GM23338 (cell line): ENCODE measurements around the gene ITPRIP. TPM values are rescaled to one million over a fixed set of nuclear protein-coding genes. Genes with fewer than 3 reads are reported as not detected.

Source experiments
- ATAC-seq: fragments of 200-7000 bp; cut with Tn5 transposase; 3 replicates; pipeline ENCODE4 v1.9.1; 2020
- DNase-seq: peaks from one replicate; pipeline ENCODE4 v3.0.0-alpha.2; 2015; ENCODE audit warnings: low spot score
- H2AFZ ChIP-seq: fragments of 200-600 bp; sonication (generic); 2 replicates; pipeline ENCODE4 v1.8.0; 2016; ENCODE audit warnings: antibody characterized with exemption, mild to moderate bottlenecking, moderate library complexity
- H3F3A ChIP-seq: fragments of 200-600 bp; sonication (generic); replicated peaks from 2 replicates; pipeline ENCODE4 v1.8.0; 2017; ENCODE audit warnings: antibody characterized with exemption, mixed run types, low read depth
- H3K27ac ChIP-seq: fragments of 200-600 bp; sonication (generic); 2 replicates; pipeline ENCODE4 v1.6.1; 2016; ENCODE audit warnings: low read depth
- H3K27me3 ChIP-seq: fragments of 200-600 bp; sonication (generic); 2 replicates; pipeline ENCODE4 v1.8.0; 2016; ENCODE audit warnings: mild to moderate bottlenecking, mixed run types, moderate library complexity; ENCODE audit not compliant: insufficient read depth
- H3K36me3 ChIP-seq: fragments of 200-600 bp; sonication (generic); 2 replicates; pipeline ENCODE4 v1.8.0; 2016; ENCODE audit warnings: mild to moderate bottlenecking; ENCODE audit not compliant: insufficient read depth
- H3K4me1 ChIP-seq: fragments of 200-600 bp; sonication (generic); 2 replicates; pipeline ENCODE4 v1.8.0; 2016; ENCODE audit warnings: mild to moderate bottlenecking, moderate library complexity; ENCODE audit not compliant: insufficient read depth
- H3K4me2 ChIP-seq: fragments of 200-600 bp; sonication (generic); 2 replicates; pipeline ENCODE4 v1.7.1; 2017; ENCODE audit warnings: mixed run types
- H3K4me3 ChIP-seq: fragments of 200-600 bp; sonication (generic); 2 replicates; pipeline ENCODE4 v1.6.1; 2016; ENCODE audit warnings: mixed run types
- H3K79me2 ChIP-seq: fragments of 200-600 bp; sonication (generic); replicated peaks from 2 replicates; pipeline ENCODE4 v1.8.0; 2017; ENCODE audit warnings: mild to moderate bottlenecking; ENCODE audit not compliant: insufficient read depth
- H3K9me2 ChIP-seq: fragments of 200-600 bp; sonication (generic); 2 replicates; pipeline ENCODE4 v1.8.0; 2017; ENCODE audit not compliant: insufficient read depth
- H4K20me1 ChIP-seq: fragments of 200-600 bp; sonication (generic); replicated peaks from 2 replicates; pipeline ENCODE4 v1.8.0; 2017; ENCODE audit warnings: mild to moderate bottlenecking; ENCODE audit not compliant: insufficient read depth
- H3K27ac Mint-ChIP-seq: 2 replicates; pipeline ENCODE4 v1.8.0; 2020; ENCODE audit warnings: inconsistent platforms, mild to moderate bottlenecking, moderate library complexity, mixed read lengths
- H3K27me3 Mint-ChIP-seq: 3 replicates; pipeline ENCODE4 v1.8.0; 2022; ENCODE audit warnings: low read depth, mild to moderate bottlenecking, moderate library complexity, mixed read lengths, inconsistent platforms; ENCODE audit not compliant: insufficient read depth, poor library complexity
- H3K36me3 Mint-ChIP-seq: 3 replicates; pipeline ENCODE4 v1.8.0; 2021; ENCODE audit warnings: low read depth, mild to moderate bottlenecking, inconsistent platforms, moderate library complexity, mixed read lengths
- H3K4me1 Mint-ChIP-seq: 3 replicates; pipeline ENCODE4 v1.8.0; 2020; ENCODE audit warnings: mild to moderate bottlenecking, inconsistent platforms, mixed read lengths
- H3K4me3 Mint-ChIP-seq: 3 replicates; pipeline ENCODE4 v1.8.0; 2021; ENCODE audit warnings: moderate library complexity, mild to moderate bottlenecking, inconsistent platforms, mixed read lengths
- H3K9me3 Mint-ChIP-seq: 3 replicates; pipeline ENCODE4 v1.8.0; 2020; ENCODE audit warnings: moderate library complexity, mild to moderate bottlenecking, inconsistent platforms, mixed read lengths
- CREB1 ChIP-seq: fragments of 250-450 bp; sonication (Bioruptor Pico); IDR thresholded peaks from 2 replicates; pipeline ENCODE4 v1.5.0; 2020; ENCODE audit warnings: low read depth, mild to moderate bottlenecking, moderate library complexity
- ETS1 ChIP-seq: IDR thresholded peaks from 2 replicates; pipeline ENCODE4 v1.6.1; 2016; ENCODE audit warnings: antibody characterized with exemption
- EZH2 ChIP-seq: fragments of 200-600 bp; sonication (generic); IDR thresholded peaks from one replicate; pipeline ENCODE4 v1.8.0; 2017; ENCODE audit warnings: antibody characterized with exemption, mild to moderate bottlenecking, low read depth; ENCODE audit not compliant: unreplicated experiment
- EZH2phosphoT487 ChIP-seq: fragments of 200-600 bp; sonication (generic); IDR thresholded peaks from one replicate; pipeline ENCODE4 v1.8.1; 2018; ENCODE audit warnings: antibody characterized with exemption; ENCODE audit not compliant: unreplicated experiment
- NANOG ChIP-seq: IDR thresholded peaks from 2 replicates; pipeline ENCODE4 v1.6.1; 2016; ENCODE audit warnings: antibody characterized with exemption, borderline replicate concordance
- POLR2AphosphoS5 ChIP-seq: IDR thresholded peaks from 2 replicates; pipeline ENCODE4 v1.6.1; 2016; ENCODE audit warnings: antibody characterized with exemption, low read depth
- STAT1 ChIP-seq: IDR thresholded peaks from one replicate; pipeline ENCODE4 v1.6.1; 2016; ENCODE audit warnings: antibody characterized with exemption; ENCODE audit not compliant: unreplicated experiment
- ZNF114 ChIP-seq: fragments of 250-450 bp; sonication (Bioruptor Pico); IDR thresholded peaks from 2 replicates; pipeline ENCODE4 v1.5.0; 2020; ENCODE audit warnings: mild to moderate bottlenecking, moderate library complexity
- ZNF331 ChIP-seq: fragments of 250-450 bp; sonication (Bioruptor Pico); IDR thresholded peaks from 2 replicates; pipeline ENCODE4 v1.5.0; 2020; ENCODE audit warnings: low read depth, mild to moderate bottlenecking, moderate library complexity
- ZNF462 ChIP-seq: fragments of 250-450 bp; sonication (Bioruptor Pico); IDR thresholded peaks from 2 replicates; pipeline ENCODE4 v1.5.0; 2020; ENCODE audit warnings: mild to moderate bottlenecking, moderate library complexity
- polyA plus RNA-seq: library from polyadenylated mRNA; unstranded; fragments of >200 nt; fragmentation: Nextera tagmentation; extraction: Ambion mirVana; gene quantifications from 2 replicates; pipeline ENCODE4 v1.2.1, GENCODE V29; 2016
- total RNA-seq: library from RNA; depleted of rRNA; stranded (reverse); fragments of >200 nt; shearing (Covaris generic); gene quantifications from 2 replicates; pipeline ENCODE4 v1.2.3, GENCODE V29; 2014
- TF ChIP-seq, protein P1 (sequence below): IDR thresholded peaks from one replicate; pipeline ENCODE4 v1.6.1; 2018; ENCODE audit warnings: antibody characterized with exemption; ENCODE audit not compliant: unreplicated experiment

The ITPRIP gene
- total and polyA plus RNA-seq, 2 experiments from 2014 or later, result 6.9 to 15.2 TPM

DNA sequence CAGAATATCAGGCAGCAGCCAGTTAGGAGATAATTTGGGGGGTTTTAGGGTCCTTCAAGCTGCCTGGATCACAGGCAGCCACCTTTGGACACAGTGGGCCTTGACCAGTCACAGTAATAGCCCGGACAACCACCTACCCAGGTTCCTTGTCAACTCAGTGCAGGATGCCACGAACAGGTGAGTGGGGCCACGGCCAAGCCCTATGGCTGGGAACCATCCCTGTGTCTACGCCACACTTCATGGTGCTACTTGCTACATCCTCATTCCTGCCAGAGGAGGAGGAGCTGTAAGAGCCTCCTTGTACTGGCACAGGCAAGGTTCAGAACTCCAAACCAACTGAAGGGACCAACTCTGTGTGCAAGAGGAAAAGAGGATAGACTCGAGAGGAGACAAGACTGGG, 19.9 kb downstream of the ITPRIP start:
- Histone ChIP-seq H2AFZ (no peak overlapping the region), H3K9me2 (no peaks in the 10 kb centered on the region), H3K27ac (no peak overlapping the region), H4K20me1 (peaks cover 23% of the 10 kb centered on the region; the same call in 1 of the 2 replicates), H3K27me3 (no peaks in the 10 kb centered on the region), H3K4me2 (no peak overlapping the region), H3F3A (no peaks in the 10 kb centered on the region), H3K79me2 (peaks cover 69% of the 10 kb centered on the region), H3K4me1 (peaks cover 54% of the 10 kb centered on the region), H3K4me3 (no peak overlapping the region), H3K36me3 (no peaks in the 10 kb centered on the region)
- no peak for DNase-seq
- H3K36me3 Mint-ChIP-seq, result peaks cover 38% of the 10 kb centered on the region
- peaks cover 58% of the 10 kb centered on the region for H3K4me1 Mint-ChIP-seq
- TF ChIP-seq NANOG (no peak), STAT1 (no peak), CREB1 (CRISPR knock-in tag) (no peak), ZNF462 (CRISPR knock-in tag) (no peak), EZH2 (no peak), ZNF114 (CRISPR knock-in tag) (no peak), ETS1 (no peak), POLR2AphosphoS5 (no peak), EZH2phosphoT487 (no peak), ZNF331 (CRISPR knock-in tag) (no peak)
- TF ChIP-seq, protein P1, sequence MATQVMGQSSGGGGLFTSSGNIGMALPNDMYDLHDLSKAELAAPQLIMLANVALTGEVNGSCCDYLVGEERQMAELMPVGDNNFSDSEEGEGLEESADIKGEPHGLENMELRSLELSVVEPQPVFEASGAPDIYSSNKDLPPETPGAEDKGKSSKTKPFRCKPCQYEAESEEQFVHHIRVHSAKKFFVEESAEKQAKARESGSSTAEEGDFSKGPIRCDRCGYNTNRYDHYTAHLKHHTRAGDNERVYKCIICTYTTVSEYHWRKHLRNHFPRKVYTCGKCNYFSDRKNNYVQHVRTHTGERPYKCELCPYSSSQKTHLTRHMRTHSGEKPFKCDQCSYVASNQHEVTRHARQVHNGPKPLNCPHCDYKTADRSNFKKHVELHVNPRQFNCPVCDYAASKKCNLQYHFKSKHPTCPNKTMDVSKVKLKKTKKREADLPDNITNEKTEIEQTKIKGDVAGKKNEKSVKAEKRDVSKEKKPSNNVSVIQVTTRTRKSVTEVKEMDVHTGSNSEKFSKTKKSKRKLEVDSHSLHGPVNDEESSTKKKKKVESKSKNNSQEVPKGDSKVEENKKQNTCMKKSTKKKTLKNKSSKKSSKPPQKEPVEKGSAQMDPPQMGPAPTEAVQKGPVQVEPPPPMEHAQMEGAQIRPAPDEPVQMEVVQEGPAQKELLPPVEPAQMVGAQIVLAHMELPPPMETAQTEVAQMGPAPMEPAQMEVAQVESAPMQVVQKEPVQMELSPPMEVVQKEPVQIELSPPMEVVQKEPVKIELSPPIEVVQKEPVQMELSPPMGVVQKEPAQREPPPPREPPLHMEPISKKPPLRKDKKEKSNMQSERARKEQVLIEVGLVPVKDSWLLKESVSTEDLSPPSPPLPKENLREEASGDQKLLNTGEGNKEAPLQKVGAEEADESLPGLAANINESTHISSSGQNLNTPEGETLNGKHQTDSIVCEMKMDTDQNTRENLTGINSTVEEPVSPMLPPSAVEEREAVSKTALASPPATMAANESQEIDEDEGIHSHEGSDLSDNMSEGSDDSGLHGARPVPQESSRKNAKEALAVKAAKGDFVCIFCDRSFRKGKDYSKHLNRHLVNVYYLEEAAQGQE, result no peak
- H3K27ac Mint-ChIP-seq, result no peak overlapping the region
- H3K9me3 Mint-ChIP-seq, result no peaks in the 10 kb centered on the region; the same call in 2 of the 3 replicates
- no peak overlapping the region; the same call in 2 of the 3 replicates for H3K4me3 Mint-ChIP-seq
- ATAC-seq, result no peak
- peaks cover 17% of the 10 kb centered on the region for H3K27me3 Mint-ChIP-seq
